IMR-90 (cell line): ENCODE measurements around the gene A4GNT. TPM values are rescaled to one million over a fixed set of nuclear protein-coding genes. Genes with fewer than 3 reads are reported as not detected.
"Not testable (repeated sequence)": the region's sequence is repeated elsewhere in the genome, so short reads cannot be mapped to it uniquely, and the experiment has no call there.

Source experiments
- ATAC-seq: fragments of 200-7000 bp; cut with Tn5 transposase; 2 replicates; pipeline ENCODE4 v1.9.1; 2020; ENCODE audit warnings: low read depth, mild to moderate bottlenecking, moderate library complexity
- BruUV-seq: library from RNA; stranded (reverse); fragments of 400-500 nt; replicated peaks from 2 replicates; lab custom pipeline; 2021; lab: Mats Ljungman, UMichigan
- CTCF ChIA-PET: fragments of 300-600 bp; formaldehyde crosslinking; extraction: SDS; loops from one replicate; lab custom pipeline; 2021; ENCODE audit warnings: antibody characterized with exemption; lab: Yijun Ruan, JAX
- POLR2A ChIA-PET: fragments of 300-600 bp; sonication (Branson Sonifier 250); formaldehyde crosslinking; loops from one replicate; lab custom pipeline; 2022; ENCODE audit warnings: antibody characterized with exemption; ENCODE audit not compliant: unreplicated experiment; lab: Charles Lee
- DNase-seq: peaks from one replicate; pipeline ENCODE4 v3.0.0; 2013
- H2AFZ ChIP-seq: replicated peaks from 2 replicates; pipeline ENCODE3; 2013; ENCODE audit warnings: low read length, mild to moderate bottlenecking; ENCODE audit not compliant: poor library complexity
- H2AK5ac ChIP-seq: 2 replicates; pipeline ENCODE4 v1.6.1; 2013; ENCODE audit warnings: low read depth, low read length, inconsistent platforms
- H2AK9ac ChIP-seq: replicated peaks from 2 replicates; pipeline ENCODE3; 2013; ENCODE audit warnings: mild to moderate bottlenecking, low read depth, low read length, moderate library complexity; ENCODE audit not compliant: poor library complexity
- H2BK120ac ChIP-seq: 2 replicates; pipeline ENCODE4 v1.6.1; 2013; ENCODE audit warnings: low read depth, low read length, inconsistent platforms
- H2BK15ac ChIP-seq: 3 replicates; pipeline ENCODE4 v1.6.1; 2013; ENCODE audit warnings: low read depth, low read length, inconsistent platforms
- H2BK20ac ChIP-seq: 2 replicates; pipeline ENCODE4 v1.6.1; 2013; ENCODE audit warnings: low read depth, mild to moderate bottlenecking, inconsistent platforms, low read length, moderate library complexity
- H2BK5ac ChIP-seq: 2 replicates; pipeline ENCODE4 v1.6.1; 2013; ENCODE audit warnings: mild to moderate bottlenecking, low read depth, low read length, inconsistent platforms; ENCODE audit not compliant: poor library complexity, severe bottlenecking
- H3K14ac ChIP-seq: replicated peaks from 2 replicates; pipeline ENCODE4 v1.6.1; 2013; ENCODE audit warnings: low read depth, low read length, inconsistent platforms
- H3K18ac ChIP-seq: 2 replicates; pipeline ENCODE4 v1.6.1; 2013; ENCODE audit warnings: low read depth, low read length, control low read depth
- H3K23ac ChIP-seq: 2 replicates; pipeline ENCODE4 v1.6.1; 2013; ENCODE audit warnings: low read depth, low read length, inconsistent platforms
- H3K27ac ChIP-seq: 2 replicates; pipeline ENCODE4 v1.5.1; 2013; ENCODE audit warnings: mild to moderate bottlenecking, control low read depth, low read length; ENCODE audit not compliant: insufficient read depth
- H3K27me3 ChIP-seq: 2 replicates; pipeline ENCODE4 v1.6.1; 2013; ENCODE audit warnings: low read length; ENCODE audit not compliant: control insufficient read depth, insufficient read depth
- H3K36me3 ChIP-seq: 2 replicates; pipeline ENCODE4 v1.6.1; 2013; ENCODE audit warnings: low read length, mixed read lengths; ENCODE audit not compliant: control insufficient read depth, insufficient read depth
- H3K4ac ChIP-seq: 2 replicates; pipeline ENCODE4 v1.6.1; 2013; ENCODE audit warnings: low read depth, low read length, inconsistent platforms
- H3K4me1 ChIP-seq: 2 replicates; pipeline ENCODE4 v1.6.1; 2013; ENCODE audit warnings: low read length, mixed read lengths; ENCODE audit not compliant: control insufficient read depth, insufficient read depth
- H3K4me2 ChIP-seq: 2 replicates; pipeline ENCODE4 v1.6.1; 2013; ENCODE audit warnings: low read depth, mild to moderate bottlenecking, control low read depth, low read length, moderate library complexity
- H3K4me3 ChIP-seq: 2 replicates; pipeline ENCODE4 v1.5.1; 2013; ENCODE audit warnings: low read depth, mild to moderate bottlenecking, control low read depth, low read length, moderate library complexity; ENCODE audit not compliant: insufficient read depth
- H3K56ac ChIP-seq: 2 replicates; pipeline ENCODE4 v1.6.1; 2013; ENCODE audit warnings: low read length, inconsistent platforms; ENCODE audit not compliant: insufficient read depth; ENCODE audit errors: extremely low read depth
- H3K79me1 ChIP-seq, 2 experiments: 2 replicates each; pipeline ENCODE4 v1.6.1; 2013; ENCODE audit warnings: low read length in 2 of 2, inconsistent platforms in 1 of 2, low read depth in 1 of 2
- H3K9ac ChIP-seq: 2 replicates; pipeline ENCODE4 v1.6.1; 2013; ENCODE audit warnings: low read depth, low read length, control low read depth
- H3K9me1 ChIP-seq: 2 replicates; pipeline ENCODE4 v1.6.1; 2013; ENCODE audit warnings: low read length, inconsistent platforms; ENCODE audit not compliant: insufficient read depth
- H3K9me3 ChIP-seq: 2 replicates; pipeline ENCODE4 v1.6.1; 2013; ENCODE audit warnings: low read length; ENCODE audit not compliant: control insufficient read depth, insufficient read depth
- H4K20me1 ChIP-seq: 2 replicates; pipeline ENCODE4 v1.6.1; 2013; ENCODE audit warnings: low read length, inconsistent platforms; ENCODE audit not compliant: insufficient read depth
- H4K5ac ChIP-seq: 2 replicates; pipeline ENCODE4 v1.6.1; 2013; ENCODE audit warnings: mild to moderate bottlenecking, low read depth, low read length, control low read depth
- H4K8ac ChIP-seq, 2 experiments: 2 replicates each; pipeline ENCODE4 v1.6.1; 2013; ENCODE audit warnings: low read depth in 2 of 2, low read length in 2 of 2, control low read depth in 1 of 2, inconsistent platforms in 1 of 2
- H4K91ac ChIP-seq: 2 replicates; pipeline ENCODE4 v1.6.1; 2013; ENCODE audit warnings: low read depth, low read length, inconsistent platforms; ENCODE audit not compliant: insufficient read depth
- RAD21 ChIP-seq: IDR thresholded peaks from 2 replicates; pipeline ENCODE4 v1.6.1; 2012; ENCODE audit warnings: low read length, improper control_type of control experiment
- WGBS, 2 experiments: methylation state at CpG; one replicate each; pipeline versions ENCODE4 v1.1.5 to v1.1.7; 2013; ENCODE audit warnings: missing lambda C conversion rate in 2 of 2; ENCODE audit not compliant: insufficient read length in 1 of 2; ENCODE audit errors: extremely low coverage in 2 of 2; 5-methylcytosine and 5-hydroxymethylcytosine counted together
- dilution Hi-C: fragments of 300-500 bp; cut with HindIII; formaldehyde crosslinking; loops from one replicate; pipeline ENCODE4 v1.14.3; 2018; ENCODE audit warnings: low sequenced_read_pairs; ENCODE audit not compliant: unreplicated experiment
- in situ Hi-C: fragments of 300-500 bp; cut with MboI; formaldehyde crosslinking; loops from 3 replicates; pipeline ENCODE4 v1.14.3; 2019; ENCODE audit warnings: low sequenced_read_pairs, inconsistent platforms, mixed read lengths
- intact Hi-C: fragments of 100-400 bp; cut with micrococcal nuclease; formaldehyde crosslinking; loops from 2 replicates; pipeline ENCODE4 v1.10.0; 2022
- polyA plus RNA-seq, 3 experiments: library from polyadenylated mRNA; depleted of rRNA; stranded (reverse); fragments of >200 nt; gene quantifications; 2 replicates each; pipeline ENCODE4 v1.2.3, GENCODE V29; 2012; ENCODE audit warnings: low replicate concordance in 1 of 3
- total RNA-seq: library from RNA; depleted of rRNA; stranded (reverse); fragments of >200 nt; gene quantifications from 2 replicates; pipeline ENCODE4 v1.2.3, GENCODE V29; 2012
- TF ChIP-seq, protein P1 (sequence below): fragments of 150-350 bp; IDR thresholded peaks from 2 replicates; pipeline ENCODE4 v1.6.1; 2017; ENCODE audit warnings: mild to moderate bottlenecking, antibody characterized with exemption, low read length, low read depth

Gene A4GNT
- total and polyA plus RNA-seq, 2 of the 4 experiments (the other 2 are of a cell fraction), result not detected

DNA sequence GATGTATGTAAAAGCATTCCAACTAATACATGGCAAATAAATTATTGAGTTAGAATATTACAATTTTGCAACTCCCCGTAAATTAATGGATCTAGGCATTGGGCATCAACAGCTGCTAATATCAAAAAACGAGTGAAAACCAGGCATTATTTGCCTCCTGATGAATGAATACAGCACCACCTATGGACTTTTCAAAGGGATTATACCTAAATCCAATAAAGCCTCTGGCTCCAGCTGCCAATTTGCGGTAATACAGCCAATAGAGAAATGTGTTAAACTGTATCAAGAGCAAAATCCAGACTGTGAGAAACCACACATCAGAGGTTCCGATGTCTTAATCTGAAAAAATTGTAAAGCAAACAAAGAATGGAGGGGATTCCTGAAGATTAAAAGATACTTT lies 16.3 kb upstream of the A4GNT start:
- H3K4ac ChIP-seq, result no peak overlapping the region
- no peaks in the 10 kb centered on the region for H3K4me1 ChIP-seq
- no peak overlapping the region for H2BK20ac ChIP-seq
- H2BK5ac ChIP-seq, result no peak overlapping the region
- no peak overlapping the region for H2BK15ac ChIP-seq
- TF ChIP-seq, protein P1, sequence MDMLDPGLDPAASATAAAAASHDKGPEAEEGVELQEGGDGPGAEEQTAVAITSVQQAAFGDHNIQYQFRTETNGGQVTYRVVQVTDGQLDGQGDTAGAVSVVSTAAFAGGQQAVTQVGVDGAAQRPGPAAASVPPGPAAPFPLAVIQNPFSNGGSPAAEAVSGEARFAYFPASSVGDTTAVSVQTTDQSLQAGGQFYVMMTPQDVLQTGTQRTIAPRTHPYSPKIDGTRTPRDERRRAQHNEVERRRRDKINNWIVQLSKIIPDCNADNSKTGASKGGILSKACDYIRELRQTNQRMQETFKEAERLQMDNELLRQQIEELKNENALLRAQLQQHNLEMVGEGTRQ, result no peak
- no peak for TF ChIP-seq RAD21
- dilution Hi-C loops, result no loop called here
- no peak overlapping the region for H2AK5ac ChIP-seq
- no peak overlapping the region for H2AK9ac ChIP-seq
- no peak overlapping the region for H2BK120ac ChIP-seq
- no peak overlapping the region for H3K4me3 ChIP-seq
- H4K91ac ChIP-seq, result no peak overlapping the region
- H3K9me3 ChIP-seq, result no peaks in the 10 kb centered on the region
- no peak overlapping the region for H3K4me2 ChIP-seq
- H3K79me1 ChIP-seq, result no peaks in the 10 kb centered on the region
- in situ Hi-C loops, result no loop called here
- WGBS, 2 experiments, result no CpG with 5 or more reads among the region's 4 CpGs
- H3K14ac ChIP-seq, result no peak overlapping the region
- BruUV-seq, result no TSS peak
- POLR2A ChIA-PET, result interaction anchor here (0.7 kb wide), 1 partner anchor 79 kb away, joined by 11 read pairs; no protein-coding TSS in a partner anchor
- no peak overlapping the region for H3K9ac ChIP-seq
- DNase-seq (no peak), ATAC-seq (no peak)
- no peaks in the 10 kb centered on the region for H4K20me1 ChIP-seq
- no peak overlapping the region for H3K27ac ChIP-seq
- no peak overlapping the region for H4K5ac ChIP-seq
- H4K8ac ChIP-seq, result no peak overlapping the region
- H3K9me1 ChIP-seq, result no peaks in the 10 kb centered on the region
- H3K18ac ChIP-seq, result no peak overlapping the region
- H2AFZ ChIP-seq, result no peak overlapping the region
- no peaks in the 10 kb centered on the region for H3K36me3 ChIP-seq
- intact Hi-C loops, result no loop called here
- H3K23ac ChIP-seq, result no peak overlapping the region
- H3K56ac ChIP-seq, result no peak overlapping the region
- H3K27me3 ChIP-seq, result peaks cover 1% of the 10 kb centered on the region; the same call in 1 of the 2 replicates
- CTCF ChIA-PET, result no interaction called here

DNA sequence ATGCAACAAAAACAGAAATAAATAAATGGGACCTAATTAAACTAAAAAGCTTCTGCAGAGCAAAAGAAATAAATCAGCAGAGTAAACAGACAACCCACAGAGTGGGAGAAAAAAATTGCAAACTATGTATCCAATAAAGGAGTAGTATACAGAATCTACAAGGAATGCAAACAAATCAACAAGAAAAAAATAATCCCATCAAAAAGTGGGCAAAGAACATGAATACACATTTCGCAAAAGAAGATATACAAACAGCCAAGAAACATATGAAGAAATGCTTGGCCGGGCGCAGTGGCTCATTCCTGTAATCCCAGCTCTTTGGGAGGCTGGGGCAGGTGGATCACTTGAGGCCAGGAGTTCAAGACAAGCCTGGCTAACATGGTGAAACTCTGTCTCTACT lies 10.0 kb upstream of the A4GNT start:
- POLR2A ChIA-PET, H2AK9ac ChIP-seq: not testable (repeated sequence)

More for the DNA sequence above, 10.0 kb upstream of the A4GNT start:
- H3K4me2 ChIP-seq, H3K18ac ChIP-seq, H3K9ac ChIP-seq, H4K20me1 ChIP-seq, in situ Hi-C loops, H2AFZ ChIP-seq, intact Hi-C loops, H2BK5ac ChIP-seq, H4K8ac ChIP-seq, H3K9me1 ChIP-seq, H3K4me1 ChIP-seq, H3K23ac ChIP-seq, H2BK20ac ChIP-seq, BruUV-seq, H3K4me3 ChIP-seq, H2AK5ac ChIP-seq, dilution Hi-C loops, H3K14ac ChIP-seq, H4K91ac ChIP-seq, ATAC-seq, H2BK120ac ChIP-seq, H3K27ac ChIP-seq, H3K27me3 ChIP-seq, H2BK15ac ChIP-seq, H3K56ac ChIP-seq, H3K36me3 ChIP-seq, H4K5ac ChIP-seq, H3K79me1 ChIP-seq, H3K4ac ChIP-seq, DNase-seq, H3K9me3 ChIP-seq: not testable (repeated sequence)
- WGBS, 2 experiments, result no CpG with 5 or more reads among the region's 3 CpGs
- CTCF ChIA-PET, result interaction anchor here (1.1 kb wide), 1 partner anchor 10 kb away, joined by 3 read pairs; the partner anchor contains the start of gene A4GNT
